ENCODE results near the gene DISP1. TPM values are rescaled to one million over a fixed set of nuclear protein-coding genes. Genes with fewer than 3 reads are reported as not detected.
"Not testable (repeated sequence)": the region's sequence is repeated elsewhere in the genome, so short reads cannot be mapped to it uniquely, and the experiment has no call there.

DISP1 gene
- total RNA-seq, 1 donor from 2014 or later: 6.1 TPM

GRCh38 chr1:222794656-222795474 is 20.0 kb upstream of the DISP1 start:
- DNase-seq (ENCODE audit: low spot score): no peak

- DNase-seq (ENCODE audit: low spot score): no peak
Measured at GRCh38 chr1:222798116-222798515, 16.7 kb upstream of the DISP1 start.

- no peak for DNase-seq (ENCODE audit: low spot score)
Measured at GRCh38 chr1:222798975-222799374, 15.9 kb upstream of the DISP1 start.

DNA sequence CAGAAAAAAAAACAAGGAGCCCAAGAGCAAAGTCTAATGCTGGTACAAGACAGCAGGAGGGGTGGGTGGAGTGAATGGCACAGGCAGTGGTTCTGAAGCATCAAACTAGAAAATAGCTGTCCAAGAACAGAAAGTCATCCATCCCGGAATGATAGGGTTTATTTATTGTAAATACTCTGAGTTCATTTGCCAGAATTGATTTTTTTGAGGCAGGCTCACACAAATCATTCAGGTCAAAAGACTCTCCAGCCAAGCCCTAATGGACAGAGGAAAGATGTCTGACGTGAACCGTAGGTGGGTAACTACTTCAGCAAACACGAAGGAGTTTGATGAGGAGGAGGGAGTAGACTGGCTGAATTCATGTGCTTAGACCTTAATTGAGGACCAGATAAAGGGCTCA is 13.8 kb upstream of the DISP1 start:
- no peak for DNase-seq (ENCODE audit: low spot score)

- DNase-seq (ENCODE audit: low spot score): no peak
Measured at GRCh38 chr1:222811671-222812070, 3.2 kb upstream of the DISP1 start.

GRCh38 chr1:222813866-222814535 is 838 bp upstream of the DISP1 start:
- DNase-seq (ENCODE audit: low spot score): no peak

- DNase-seq (ENCODE audit: low spot score): no peak
Measured at GRCh38 chr1:222815440-222815765, 564 bp downstream of the DISP1 start.

DNA sequence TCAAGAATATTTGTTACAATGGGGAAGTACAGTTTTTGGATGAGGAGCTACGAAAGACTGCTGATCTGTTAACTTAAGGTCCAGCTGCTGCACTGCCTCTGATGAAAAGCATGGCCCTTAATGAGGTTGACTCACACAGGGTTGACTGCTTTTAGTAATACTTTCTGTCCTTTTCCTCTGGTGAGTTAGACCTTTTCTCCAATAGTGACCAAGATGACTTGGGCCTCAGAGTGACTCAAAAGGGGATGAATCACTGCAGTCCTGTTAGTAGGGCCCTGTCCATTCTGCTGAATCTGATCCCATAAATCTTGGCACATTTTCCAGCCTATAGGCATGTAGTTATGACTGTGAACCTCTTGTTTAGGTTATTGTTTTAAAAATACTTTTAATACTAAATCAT is 2.7 kb downstream of the DISP1 start:
- no peak for DNase-seq (ENCODE audit: low spot score)

- DNase-seq (ENCODE audit: low spot score): no peak
Measured at GRCh38 chr1:222818171-222818570, 3.3 kb downstream of the DISP1 start.

- no peak for DNase-seq (ENCODE audit: low spot score)
Measured at GRCh38 chr1:222820171-222820712, 5.4 kb downstream of the DISP1 start.

DNA sequence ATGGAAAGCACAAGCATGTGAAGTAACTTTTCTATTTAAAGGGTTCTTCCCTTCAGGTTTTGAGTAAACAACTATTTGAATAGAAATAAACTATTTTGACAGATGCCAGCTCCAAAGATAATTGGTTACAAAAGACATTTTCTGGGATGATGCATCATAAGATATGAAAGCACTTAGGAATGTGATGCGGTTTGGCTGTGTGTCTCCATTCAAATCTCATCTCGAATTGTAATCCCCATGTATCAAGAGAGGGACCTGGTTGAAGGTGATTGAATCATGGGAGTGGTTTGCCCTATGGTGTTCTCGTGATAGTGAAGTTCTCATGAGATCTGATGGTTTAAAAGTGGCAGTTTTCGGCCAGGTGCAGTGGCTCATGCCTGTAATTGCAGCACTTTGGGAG is 6.4 kb downstream of the DISP1 start:
- DNase-seq (ENCODE audit: low spot score): no peak

GRCh38 chr1:222823695-222824094 is 8.9 kb downstream of the DISP1 start:
- no peak for DNase-seq (ENCODE audit: low spot score)

- DNase-seq (ENCODE audit: low spot score): no peak
Measured at GRCh38 chr1:222824641-222825040, 9.8 kb downstream of the DISP1 start.

DNA sequence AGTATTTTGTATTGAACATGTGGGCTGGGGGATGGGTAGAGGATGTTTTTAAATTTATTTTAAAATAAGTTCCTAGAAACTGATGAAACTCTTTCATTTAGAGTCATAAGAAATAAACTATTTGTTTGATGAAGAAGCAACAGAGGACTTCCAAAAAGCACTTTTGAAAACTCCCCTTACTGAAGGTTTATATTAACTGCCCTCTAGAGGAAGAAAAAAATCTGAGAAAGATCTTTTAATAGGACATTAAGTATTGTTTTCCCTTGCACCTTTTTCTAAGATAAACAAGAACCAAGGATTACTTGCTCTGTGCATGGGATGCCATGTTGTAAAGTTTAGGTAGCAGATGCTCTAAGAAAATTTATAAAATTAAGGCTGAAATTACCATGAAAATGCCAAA is 14.1 kb downstream of the DISP1 start:
- no peak for DNase-seq (ENCODE audit: low spot score)

DNA sequence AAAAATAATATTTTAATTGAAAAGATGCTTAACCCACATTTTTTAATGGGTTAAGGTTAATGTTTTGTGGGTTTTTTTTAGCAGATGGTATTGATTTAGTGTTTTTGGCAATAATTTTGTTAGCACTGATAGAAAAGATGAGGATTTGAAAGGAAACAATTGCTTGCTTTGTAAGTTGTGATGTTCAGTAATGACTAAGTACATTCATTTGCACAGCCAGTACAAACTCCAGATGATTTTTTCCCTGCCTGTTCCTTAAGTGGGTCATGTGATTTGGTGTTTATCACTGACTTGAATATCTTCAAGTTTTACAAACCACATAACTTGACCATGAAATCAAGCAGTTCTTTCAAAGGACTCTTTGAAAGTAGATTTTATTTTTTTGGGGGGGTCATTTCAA is 15.0 kb downstream of the DISP1 start:
- no peak for DNase-seq (ENCODE audit: low spot score)

GRCh38 chr1:222833356-222833876 is 18.6 kb downstream of the DISP1 start:
- DNase-seq (ENCODE audit: low spot score): no peak

DNA sequence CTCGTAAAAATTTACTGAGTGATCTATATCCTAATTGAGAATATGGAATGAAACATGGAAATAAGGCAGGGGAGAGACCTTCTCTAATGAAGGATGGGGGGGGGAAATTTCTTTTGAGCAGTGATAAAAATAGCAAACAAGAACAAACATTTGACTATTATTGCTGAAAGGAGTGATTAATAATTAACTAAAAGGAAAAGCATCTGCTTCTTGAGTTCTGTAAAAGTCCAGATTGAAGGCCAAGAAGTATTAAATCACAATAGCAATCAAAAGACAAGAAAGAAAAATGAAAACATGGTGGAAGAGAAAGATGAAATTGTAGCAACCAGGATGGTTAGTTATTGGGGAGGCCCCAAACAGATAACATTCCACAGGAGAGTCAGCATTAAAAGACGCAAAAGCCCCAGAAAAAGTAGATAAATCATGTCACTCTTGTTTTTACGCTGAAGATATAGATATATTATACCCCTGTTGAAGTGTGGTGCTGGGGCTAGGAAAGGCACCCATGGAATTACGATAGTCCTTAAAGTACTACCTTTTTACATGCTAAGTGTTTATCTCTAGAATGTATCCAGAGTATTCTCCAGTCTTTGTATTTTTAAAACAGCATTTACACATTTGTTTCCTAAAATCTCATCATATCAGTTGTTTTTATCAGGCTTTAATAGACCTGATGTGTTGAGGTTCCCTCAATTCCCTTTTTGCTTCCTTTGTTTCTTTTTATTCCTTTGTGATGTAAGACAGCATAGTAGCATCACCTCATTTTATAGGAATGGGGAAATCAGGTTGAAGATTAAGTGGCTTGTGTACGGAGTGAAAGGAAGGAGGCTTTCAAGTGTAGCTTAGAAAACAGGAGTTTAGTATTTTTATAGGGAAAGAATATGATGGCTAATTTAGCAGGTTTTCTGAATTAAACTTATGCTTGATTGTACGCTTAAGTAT is 28.9 kb downstream of the DISP1 start:
- DNase-seq (ENCODE audit: low spot score): no peak

DNA sequence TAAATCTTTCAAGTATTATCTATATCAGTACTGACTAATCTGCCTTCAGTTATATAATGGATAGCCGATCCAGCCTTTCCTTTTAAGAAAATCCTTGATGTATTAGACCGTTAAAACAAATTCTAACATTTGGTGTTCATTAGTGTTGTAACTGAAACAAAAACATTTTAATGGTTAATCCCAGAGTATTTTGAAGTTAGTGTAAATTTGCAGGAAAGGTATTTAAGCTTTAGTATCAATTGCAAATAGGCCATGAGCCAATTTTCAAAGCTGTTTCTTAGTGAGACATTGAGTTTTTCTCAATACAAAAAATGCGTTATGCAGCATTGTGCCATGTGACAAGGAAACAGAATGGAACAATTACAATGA is 29.6 kb downstream of the DISP1 start:
- no peak for DNase-seq (ENCODE audit: low spot score)

GRCh38 chr1:222845763-222846162 is 30.9 kb downstream of the DISP1 start:
- DNase-seq (ENCODE audit: low spot score): no peak

DNA sequence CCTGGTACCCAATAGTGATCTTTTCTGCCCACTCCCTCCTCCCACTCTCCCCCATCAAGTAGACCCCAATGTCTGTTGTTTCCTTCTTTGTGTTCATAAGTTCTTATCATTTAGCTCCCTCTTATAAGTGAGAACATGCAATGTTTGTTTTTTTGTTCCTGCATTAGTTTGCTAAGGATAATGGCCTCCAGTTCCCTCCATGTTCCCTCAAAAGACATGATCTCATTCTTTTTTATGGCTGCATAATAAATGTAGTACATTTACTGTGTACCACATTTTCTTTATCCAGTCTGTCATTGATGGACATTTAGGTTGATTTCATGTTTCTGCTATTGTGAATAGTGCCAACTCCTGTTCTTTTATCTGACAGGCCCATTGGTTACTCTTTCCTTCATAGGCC is 35.7 kb downstream of the DISP1 start:
- not testable (repeated sequence) for DNase-seq (ENCODE audit: low spot score)

- DNase-seq (ENCODE audit: low spot score): no peak
Measured at GRCh38 chr1:222852326-222852725, 37.5 kb downstream of the DISP1 start.
